ENCODE measurements around the gene KAT6B. TPM values are rescaled to one million over a fixed set of nuclear protein-coding genes. Genes with fewer than 3 reads are reported as not detected.

Gene KAT6B
- total and polyA plus RNA-seq, 10 of the 15 experiments (the other 5 are each of a cell fraction or from before 2014, with no cell fraction given) = 2.7 to 22.6 (median 15.7) TPM

DNA sequence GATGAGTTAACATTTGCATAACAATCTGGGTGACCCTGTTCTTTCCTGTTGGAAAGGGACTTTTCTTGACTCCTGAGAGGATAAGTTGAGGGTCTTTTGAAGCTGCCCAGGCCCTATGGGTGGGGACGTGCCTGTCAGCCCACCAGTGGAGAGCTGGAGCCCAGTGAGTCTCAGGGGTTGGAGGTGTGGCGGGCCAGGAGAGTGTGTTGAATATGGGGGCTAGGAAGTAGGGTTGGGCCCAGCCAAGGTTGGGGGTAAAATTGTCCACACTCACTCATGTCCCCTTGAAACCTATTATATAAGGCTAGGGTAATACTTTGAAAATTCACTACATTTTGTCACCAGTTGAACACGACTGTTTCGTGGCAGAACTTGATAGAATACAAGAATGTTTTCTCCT lies 17.9 kb upstream of the KAT6B start:
- Histone ChIP-seq H3K27me3 (replicated peaks in 1 of 2; ENCODE audit: control insufficient read depth in 2 of 2, insufficient read depth in 2 of 2, low read length in 1 of 2) (no peaks in the 10 kb centered on the region), H3K79me2 (ENCODE audit: control insufficient read depth, insufficient read depth, low read length) (no peaks in the 10 kb centered on the region), H3K4me2 (ENCODE audit: control insufficient read depth, insufficient read depth) (no peak overlapping the region), H3K36me3 (ENCODE audit: control insufficient read depth in 2 of 2, insufficient read depth in 2 of 2, low read length in 1 of 2) (no peaks in the 10 kb centered on the region), H4K20me1 (ENCODE audit: control insufficient read depth, insufficient read depth) (no peaks in the 10 kb centered on the region), H3K27ac (ENCODE audit: control insufficient read depth, insufficient read depth) (no peak overlapping the region), H3K4me1 (ENCODE audit: control insufficient read depth, insufficient read depth, low read length) (no peaks in the 10 kb centered on the region), H3K9me3 (replicated peaks; ENCODE audit: control insufficient read depth, insufficient read depth, low read length) (no peaks in the 10 kb centered on the region), H2AFZ (ENCODE audit: control insufficient read depth, low read depth, low read length) (no peak overlapping the region), H3K4me3 (no peak overlapping the region), H3K9ac (ENCODE audit: control insufficient read depth, insufficient read depth, low read length) (no peak overlapping the region)
- no TSS peak for BruUV-seq (replicated peaks)
- no peak for ATAC-seq
- CTCF ChIA-PET = interaction anchor here (0.6 kb wide), 1 partner anchor 12 kb away, joined by 6 read pairs; no protein-coding TSS in a partner anchor
- FAIRE-seq = no peak
- WGBS (ENCODE audit: insufficient coverage, insufficient replicate concordance, low lambda C conversion rate, missing lambda C conversion rate) = 89% methylated on average over 4 of the region's 4 CpGs
- in situ Hi-C loops (cut with MboI) (no loop called here), intact Hi-C loops (cut with micrococcal nuclease; ENCODE audit: unreplicated experiment) (no loop called here)
- POLR2A ChIA-PET = no interaction called here
- RAD21 ChIA-PET (ENCODE audit: unreplicated experiment) = no interaction called here
- SMC1A ChIA-PET (ENCODE audit: uncharacterized antibody, unreplicated experiment) = no interaction called here
- DNase-seq (ENCODE audit: low read depth, low spot score) = no peak
- TF ChIP-seq MTA2 (IDR thresholded peaks at IDR 0.05; ENCODE audit: low read depth) (no peak), SPI1 (IDR thresholded peaks at IDR 0.05; ENCODE audit: borderline replicate concordance, insufficient read depth, low read depth, low read length) (no peak), ZNF207 (IDR thresholded peaks at IDR 0.05; ENCODE audit: borderline replicate concordance) (no peak), NR2C2 (IDR thresholded peaks at IDR 0.05; ENCODE audit: borderline replicate concordance, control insufficient read depth, insufficient read length, low read depth) (no peak), HDAC2 (IDR thresholded peaks at IDR 0.05) (no peak), MYB (IDR thresholded peaks at IDR 0.05; ENCODE audit: borderline replicate concordance, low read depth, low read length) (no peak), NFYB (IDR thresholded peaks at IDR 0.05; ENCODE audit: insufficient read depth, low read depth, low read length) (no peak), ESRRA (IDR thresholded peaks at IDR 0.05; ENCODE audit: low read length) (no peak), HDAC6 (IDR thresholded peaks at IDR 0.05; ENCODE audit: unreplicated experiment) (no peak), ETV6 (conservative IDR thresholded peaks at IDR 0.05 in 1 of 2, IDR thresholded peaks at IDR 0.05 in 1 of 2; ENCODE audit: borderline replicate concordance in 1 of 2, low read depth in 1 of 2) (no peak), NFXL1 (IDR thresholded peaks at IDR 0.05; ENCODE audit: borderline replicate concordance) (no peak), RFX5 (IDR thresholded peaks at IDR 0.05; ENCODE audit: low read depth, low read length) (no peak)
- TF ChIP-seq, protein P1, sequence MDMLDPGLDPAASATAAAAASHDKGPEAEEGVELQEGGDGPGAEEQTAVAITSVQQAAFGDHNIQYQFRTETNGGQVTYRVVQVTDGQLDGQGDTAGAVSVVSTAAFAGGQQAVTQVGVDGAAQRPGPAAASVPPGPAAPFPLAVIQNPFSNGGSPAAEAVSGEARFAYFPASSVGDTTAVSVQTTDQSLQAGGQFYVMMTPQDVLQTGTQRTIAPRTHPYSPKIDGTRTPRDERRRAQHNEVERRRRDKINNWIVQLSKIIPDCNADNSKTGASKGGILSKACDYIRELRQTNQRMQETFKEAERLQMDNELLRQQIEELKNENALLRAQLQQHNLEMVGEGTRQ (IDR thresholded peaks at IDR 0.05; ENCODE audit: borderline replicate concordance, low read depth, low read length) = no peak
- TF ChIP-seq, protein P2, sequence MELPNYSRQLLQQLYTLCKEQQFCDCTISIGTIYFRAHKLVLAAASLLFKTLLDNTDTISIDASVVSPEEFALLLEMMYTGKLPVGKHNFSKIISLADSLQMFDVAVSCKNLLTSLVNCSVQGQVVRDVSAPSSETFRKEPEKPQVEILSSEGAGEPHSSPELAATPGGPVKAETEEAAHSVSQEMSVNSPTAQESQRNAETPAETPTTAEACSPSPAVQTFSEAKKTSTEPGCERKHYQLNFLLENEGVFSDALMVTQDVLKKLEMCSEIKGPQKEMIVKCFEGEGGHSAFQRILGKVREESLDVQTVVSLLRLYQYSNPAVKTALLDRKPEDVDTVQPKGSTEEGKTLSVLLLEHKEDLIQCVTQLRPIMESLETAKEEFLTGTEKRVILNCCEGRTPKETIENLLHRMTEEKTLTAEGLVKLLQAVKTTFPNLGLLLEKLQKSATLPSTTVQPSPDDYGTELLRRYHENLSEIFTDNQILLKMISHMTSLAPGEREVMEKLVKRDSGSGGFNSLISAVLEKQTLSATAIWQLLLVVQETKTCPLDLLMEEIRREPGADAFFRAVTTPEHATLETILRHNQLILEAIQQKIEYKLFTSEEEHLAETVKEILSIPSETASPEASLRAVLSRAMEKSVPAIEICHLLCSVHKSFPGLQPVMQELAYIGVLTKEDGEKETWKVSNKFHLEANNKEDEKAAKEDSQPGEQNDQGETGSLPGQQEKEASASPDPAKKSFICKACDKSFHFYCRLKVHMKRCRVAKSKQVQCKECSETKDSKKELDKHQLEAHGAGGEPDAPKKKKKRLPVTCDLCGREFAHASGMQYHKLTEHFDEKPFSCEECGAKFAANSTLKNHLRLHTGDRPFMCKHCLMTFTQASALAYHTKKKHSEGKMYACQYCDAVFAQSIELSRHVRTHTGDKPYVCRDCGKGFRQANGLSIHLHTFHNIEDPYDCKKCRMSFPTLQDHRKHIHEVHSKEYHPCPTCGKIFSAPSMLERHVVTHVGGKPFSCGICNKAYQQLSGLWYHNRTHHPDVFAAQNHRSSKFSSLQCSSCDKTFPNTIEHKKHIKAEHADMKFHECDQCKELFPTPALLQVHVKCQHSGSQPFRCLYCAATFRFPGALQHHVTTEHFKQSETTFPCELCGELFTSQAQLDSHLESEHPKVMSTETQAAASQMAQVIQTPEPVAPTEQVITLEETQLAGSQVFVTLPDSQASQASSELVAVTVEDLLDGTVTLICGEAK (IDR thresholded peaks at IDR 0.05; ENCODE audit: borderline replicate concordance) = no peak
- TF ChIP-seq, protein P3, sequence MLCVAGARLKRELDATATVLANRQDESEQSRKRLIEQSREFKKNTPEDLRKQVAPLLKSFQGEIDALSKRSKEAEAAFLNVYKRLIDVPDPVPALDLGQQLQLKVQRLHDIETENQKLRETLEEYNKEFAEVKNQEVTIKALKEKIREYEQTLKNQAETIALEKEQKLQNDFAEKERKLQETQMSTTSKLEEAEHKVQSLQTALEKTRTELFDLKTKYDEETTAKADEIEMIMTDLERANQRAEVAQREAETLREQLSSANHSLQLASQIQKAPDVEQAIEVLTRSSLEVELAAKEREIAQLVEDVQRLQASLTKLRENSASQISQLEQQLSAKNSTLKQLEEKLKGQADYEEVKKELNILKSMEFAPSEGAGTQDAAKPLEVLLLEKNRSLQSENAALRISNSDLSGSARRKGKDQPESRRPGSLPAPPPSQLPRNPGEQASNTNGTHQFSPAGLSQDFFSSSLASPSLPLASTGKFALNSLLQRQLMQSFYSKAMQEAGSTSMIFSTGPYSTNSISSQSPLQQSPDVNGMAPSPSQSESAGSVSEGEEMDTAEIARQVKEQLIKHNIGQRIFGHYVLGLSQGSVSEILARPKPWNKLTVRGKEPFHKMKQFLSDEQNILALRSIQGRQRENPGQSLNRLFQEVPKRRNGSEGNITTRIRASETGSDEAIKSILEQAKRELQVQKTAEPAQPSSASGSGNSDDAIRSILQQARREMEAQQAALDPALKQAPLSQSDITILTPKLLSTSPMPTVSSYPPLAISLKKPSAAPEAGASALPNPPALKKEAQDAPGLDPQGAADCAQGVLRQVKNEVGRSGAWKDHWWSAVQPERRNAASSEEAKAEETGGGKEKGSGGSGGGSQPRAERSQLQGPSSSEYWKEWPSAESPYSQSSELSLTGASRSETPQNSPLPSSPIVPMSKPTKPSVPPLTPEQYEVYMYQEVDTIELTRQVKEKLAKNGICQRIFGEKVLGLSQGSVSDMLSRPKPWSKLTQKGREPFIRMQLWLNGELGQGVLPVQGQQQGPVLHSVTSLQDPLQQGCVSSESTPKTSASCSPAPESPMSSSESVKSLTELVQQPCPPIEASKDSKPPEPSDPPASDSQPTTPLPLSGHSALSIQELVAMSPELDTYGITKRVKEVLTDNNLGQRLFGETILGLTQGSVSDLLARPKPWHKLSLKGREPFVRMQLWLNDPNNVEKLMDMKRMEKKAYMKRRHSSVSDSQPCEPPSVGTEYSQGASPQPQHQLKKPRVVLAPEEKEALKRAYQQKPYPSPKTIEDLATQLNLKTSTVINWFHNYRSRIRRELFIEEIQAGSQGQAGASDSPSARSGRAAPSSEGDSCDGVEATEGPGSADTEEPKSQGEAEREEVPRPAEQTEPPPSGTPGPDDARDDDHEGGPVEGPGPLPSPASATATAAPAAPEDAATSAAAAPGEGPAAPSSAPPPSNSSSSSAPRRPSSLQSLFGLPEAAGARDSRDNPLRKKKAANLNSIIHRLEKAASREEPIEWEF (IDR thresholded peaks at IDR 0.05; ENCODE audit: insufficient replicate concordance, low read depth, low read length) = no peak
